Activated naive CD4-positive, alpha-beta T cell treated with anti-CD3 and anti-CD28 coated beads, Interleukin-2, amount 50 U/mL, for 24 hours (primary cell): Measurements from ENCODE around the gene SRSF1.
"Not testable (repeated sequence)": the region's sequence is repeated elsewhere in the genome, so short reads cannot be mapped to it uniquely, and the experiment has no call there.

ENCODE experiments used
- H3K27ac Mint-ChIP-seq: one replicate; pipeline ENCODE4 v1.8.0; 2021; ENCODE audit warnings: mild to moderate bottlenecking, mixed read lengths
- H3K27me3 Mint-ChIP-seq: one replicate; pipeline ENCODE4 v1.8.0; 2021; ENCODE audit warnings: mixed read lengths
- H3K36me3 Mint-ChIP-seq: one replicate; pipeline ENCODE4 v1.8.0; 2021; ENCODE audit warnings: mixed read lengths
- H3K4me1 Mint-ChIP-seq: one replicate; pipeline ENCODE4 v1.8.0; 2021; ENCODE audit warnings: mixed read lengths
- H3K4me3 Mint-ChIP-seq: one replicate; pipeline ENCODE4 v1.8.0; 2021; ENCODE audit warnings: mild to moderate bottlenecking, mixed read lengths
- H3K9me3 Mint-ChIP-seq: one replicate; pipeline ENCODE4 v1.8.0; 2021; ENCODE audit warnings: mixed read lengths

Gene SRSF1

GRCh38 chr17:57965521-57966160 is 41.4 kb downstream of the SRSF1 start:
- no peaks in the 10 kb centered on the region for H3K9me3 Mint-ChIP-seq
- H3K4me1 Mint-ChIP-seq = no peaks in the 10 kb centered on the region
- H3K36me3 Mint-ChIP-seq = no peaks in the 10 kb centered on the region
- no peak overlapping the region for H3K27ac Mint-ChIP-seq
- H3K27me3 Mint-ChIP-seq = no peaks in the 10 kb centered on the region
- no peak overlapping the region for H3K4me3 Mint-ChIP-seq

- H3K27me3 Mint-ChIP-seq = peaks cover 1% of the 10 kb centered on the region
- no peaks in the 10 kb centered on the region for H3K36me3 Mint-ChIP-seq
- no peaks in the 10 kb centered on the region for H3K9me3 Mint-ChIP-seq
- H3K27ac Mint-ChIP-seq = no peak overlapping the region
- H3K4me1 Mint-ChIP-seq = no peaks in the 10 kb centered on the region
- no peak overlapping the region for H3K4me3 Mint-ChIP-seq
Observed at GRCh38 chr17:57963149-57963511, 43.9 kb downstream of the SRSF1 start.

DNA sequence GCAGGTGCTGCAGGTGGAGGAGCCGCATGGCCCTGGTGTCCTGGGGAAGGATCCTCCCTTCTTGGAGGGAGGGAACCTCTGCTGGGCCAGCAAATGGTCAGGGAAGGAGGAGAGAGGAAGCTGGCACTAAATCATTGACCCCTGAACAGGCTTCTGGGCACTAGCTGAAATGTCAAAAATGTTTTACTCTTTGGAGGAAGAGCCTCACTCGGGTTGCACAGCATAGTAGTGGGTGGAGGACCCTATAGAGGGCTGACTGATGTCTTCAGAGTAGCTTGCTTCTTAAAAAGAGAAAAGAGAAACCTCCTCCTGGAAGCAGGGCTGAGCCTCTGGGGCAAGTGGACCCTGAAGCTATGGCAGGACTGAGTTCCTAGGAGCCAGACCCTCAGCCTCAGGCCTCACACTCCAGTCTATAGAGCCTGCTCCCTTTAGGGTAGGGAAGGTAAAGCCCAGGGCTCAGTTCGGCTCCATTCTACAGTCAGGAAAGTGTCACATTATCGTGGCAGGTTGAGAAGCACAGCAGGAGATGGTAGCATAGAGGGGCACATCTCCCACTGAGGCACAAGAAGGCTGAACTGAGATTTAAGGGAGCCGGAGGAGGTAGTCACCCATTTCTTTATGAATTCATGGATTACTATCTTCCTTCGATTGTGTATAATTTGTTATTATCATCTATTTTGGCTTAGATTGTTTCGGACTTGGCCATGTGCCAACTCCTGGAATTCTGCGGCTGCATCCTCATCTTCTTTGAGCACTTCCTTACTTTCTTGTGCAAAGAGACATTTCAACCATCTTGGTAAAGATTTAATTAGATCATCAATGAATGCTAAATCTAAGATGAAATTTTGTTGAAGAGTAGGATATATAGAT is 44.5 kb downstream of the SRSF1 start:
- H3K9me3 Mint-ChIP-seq = no peaks in the 10 kb centered on the region

GRCh38 chr17:57959929-57960328 is 47.1 kb downstream of the SRSF1 start:
- no peak overlapping the region for H3K27ac Mint-ChIP-seq
- H3K27me3 Mint-ChIP-seq = peaks cover 1% of the 10 kb centered on the region
- peaks cover 17% of the 10 kb centered on the region for H3K4me1 Mint-ChIP-seq
- H3K36me3 Mint-ChIP-seq = no peaks in the 10 kb centered on the region
- no peak overlapping the region for H3K4me3 Mint-ChIP-seq
- H3K9me3 Mint-ChIP-seq = no peaks in the 10 kb centered on the region

More for the DNA sequence above, 44.5 kb downstream of the SRSF1 start:
- H3K27me3 Mint-ChIP-seq = peaks cover 1% of the 10 kb centered on the region
- H3K4me1 Mint-ChIP-seq = peaks cover 1% of the 10 kb centered on the region
- no peak overlapping the region for H3K4me3 Mint-ChIP-seq
- H3K27ac Mint-ChIP-seq = no peak overlapping the region
- no peaks in the 10 kb centered on the region for H3K36me3 Mint-ChIP-seq

DNA sequence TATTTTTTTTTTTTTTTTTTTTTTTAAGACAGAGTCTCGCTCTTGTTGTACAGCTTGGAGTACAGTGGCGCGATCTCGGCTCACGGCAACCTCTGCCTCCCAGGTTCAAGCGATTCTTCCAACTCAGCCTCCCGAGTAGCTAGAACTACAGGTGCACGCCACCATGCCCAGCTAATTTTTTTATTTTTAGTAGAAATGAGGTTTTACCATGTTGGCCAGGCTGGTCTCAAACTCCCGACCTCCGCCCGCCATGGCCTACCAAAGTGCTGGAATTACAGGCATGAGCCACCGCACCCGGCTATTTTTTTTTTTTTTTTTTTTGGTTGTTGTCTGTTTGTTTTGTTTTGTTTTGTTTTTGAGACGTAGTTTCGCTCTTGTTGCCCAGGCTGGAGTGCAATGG is 48.7 kb downstream of the SRSF1 start:
- H3K4me3 Mint-ChIP-seq, H3K27me3 Mint-ChIP-seq, H3K9me3 Mint-ChIP-seq, H3K36me3 Mint-ChIP-seq, H3K27ac Mint-ChIP-seq: not testable (repeated sequence)
- peaks cover 22% of the 10 kb centered on the region for H3K4me1 Mint-ChIP-seq

DNA sequence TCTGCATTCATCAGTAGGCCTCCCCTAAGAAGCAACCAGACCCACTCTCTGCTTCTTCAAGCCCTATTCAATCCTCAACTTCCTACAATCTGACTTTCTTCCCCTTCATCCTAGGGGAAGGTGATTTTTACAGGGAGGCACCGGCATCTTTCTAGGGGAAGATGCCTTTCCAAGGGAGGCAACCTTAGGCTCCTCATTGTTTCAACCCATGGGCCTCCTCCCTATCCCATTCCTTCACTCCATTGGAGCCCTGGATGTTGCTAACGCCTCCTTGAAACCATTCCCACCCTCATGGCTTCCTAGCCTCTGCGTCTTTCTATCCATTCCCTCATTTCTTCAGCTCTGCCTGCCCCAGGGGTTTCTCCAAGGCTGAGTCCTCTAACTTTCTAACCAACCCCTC is 49.2 kb downstream of the SRSF1 start:
- Mint-ChIP-seq H3K4me1 (peaks cover 22% of the 10 kb centered on the region), H3K27me3 (peaks cover 5% of the 10 kb centered on the region), H3K4me3 (peak overlapping the region; percentile 8), H3K9me3 (no peaks in the 10 kb centered on the region), H3K27ac (no peak overlapping the region), H3K36me3 (no peaks in the 10 kb centered on the region)

DNA sequence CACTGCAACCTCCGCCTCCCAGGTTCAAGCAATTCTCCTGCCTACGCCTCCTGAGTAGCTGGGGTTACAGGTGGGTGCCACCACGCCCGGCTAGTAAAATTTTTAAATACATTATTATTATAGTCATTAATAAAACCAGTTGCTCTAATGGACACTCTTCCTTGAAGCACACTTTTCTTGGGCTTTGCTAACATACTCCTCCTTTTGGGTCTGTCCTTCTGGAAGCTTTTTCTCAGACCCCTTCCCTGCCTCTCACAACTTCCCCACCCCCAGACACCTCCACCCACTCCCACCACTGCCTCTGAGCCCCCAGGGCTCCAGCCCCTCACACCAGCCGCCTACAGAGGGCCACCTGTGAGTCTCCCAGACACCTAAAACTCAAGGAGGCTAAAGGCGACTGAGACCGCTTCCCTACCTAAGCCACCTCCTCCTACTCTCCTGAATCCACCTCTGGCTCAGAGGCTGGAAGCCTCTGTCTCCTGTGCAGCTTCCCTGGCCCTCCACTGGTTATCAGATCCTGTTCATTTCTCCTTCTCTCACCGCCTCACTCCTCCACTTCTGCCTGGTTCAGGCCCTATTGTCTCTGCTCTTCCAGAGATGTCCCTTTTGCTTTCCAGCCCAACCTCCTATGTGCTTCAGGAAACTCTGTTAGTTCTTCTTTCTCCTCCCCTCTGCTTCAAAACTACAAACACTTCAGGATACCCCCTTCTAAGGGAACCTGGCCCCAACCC is 49.8 kb downstream of the SRSF1 start:
- H3K4me3 Mint-ChIP-seq = peak overlapping the region; percentile 8
- no peak overlapping the region for H3K27ac Mint-ChIP-seq
- peaks cover 22% of the 10 kb centered on the region for H3K4me1 Mint-ChIP-seq
- peaks cover 5% of the 10 kb centered on the region for H3K27me3 Mint-ChIP-seq
- H3K9me3 Mint-ChIP-seq = no peaks in the 10 kb centered on the region
- H3K36me3 Mint-ChIP-seq = no peaks in the 10 kb centered on the region

DNA sequence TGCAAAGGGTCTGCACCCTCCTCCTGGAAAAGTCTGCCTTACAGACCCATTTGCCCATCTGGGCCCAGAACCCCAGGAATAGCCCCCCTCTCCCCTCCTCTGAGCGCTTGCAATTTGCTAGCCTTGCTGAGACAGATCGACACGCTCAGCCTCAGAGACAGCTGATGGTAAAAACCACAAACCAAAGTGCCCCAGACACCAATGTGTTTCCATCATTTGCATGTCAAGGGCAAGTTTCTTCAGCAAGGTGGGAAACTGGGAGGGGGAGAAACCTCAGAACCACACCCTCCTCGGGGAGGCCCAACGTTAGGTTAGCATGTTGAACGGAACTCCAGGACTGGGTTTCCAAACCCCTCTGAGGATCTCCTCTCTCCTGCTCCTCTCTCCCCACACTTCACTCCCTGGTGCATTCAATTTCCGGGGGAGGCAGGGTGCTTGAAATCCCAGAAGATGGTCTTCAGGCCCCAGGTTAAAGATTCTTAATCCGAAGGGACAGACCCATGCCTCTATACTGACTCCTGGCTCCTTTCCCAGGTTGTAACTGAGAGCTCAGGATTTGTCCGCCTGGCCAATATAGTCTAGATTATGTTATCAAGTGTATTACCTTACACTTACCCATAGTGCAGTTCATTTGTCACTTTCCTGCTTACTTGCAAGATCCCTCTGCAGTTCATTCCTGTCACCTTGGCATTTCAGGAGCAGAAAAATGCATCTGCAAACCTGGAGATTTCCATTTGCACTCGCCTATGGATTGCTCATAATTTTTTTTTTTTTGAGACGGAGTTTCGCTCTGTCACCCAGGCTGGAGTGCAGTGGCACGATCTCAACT is 50.5 kb downstream of the SRSF1 start:
- peak overlapping the region; percentile 74 for H3K4me3 Mint-ChIP-seq
- H3K9me3 Mint-ChIP-seq = no peaks in the 10 kb centered on the region
- H3K36me3 Mint-ChIP-seq = no peaks in the 10 kb centered on the region
- peaks cover 22% of the 10 kb centered on the region for H3K4me1 Mint-ChIP-seq
- peaks cover 5% of the 10 kb centered on the region for H3K27me3 Mint-ChIP-seq
- no peak overlapping the region for H3K27ac Mint-ChIP-seq

DNA sequence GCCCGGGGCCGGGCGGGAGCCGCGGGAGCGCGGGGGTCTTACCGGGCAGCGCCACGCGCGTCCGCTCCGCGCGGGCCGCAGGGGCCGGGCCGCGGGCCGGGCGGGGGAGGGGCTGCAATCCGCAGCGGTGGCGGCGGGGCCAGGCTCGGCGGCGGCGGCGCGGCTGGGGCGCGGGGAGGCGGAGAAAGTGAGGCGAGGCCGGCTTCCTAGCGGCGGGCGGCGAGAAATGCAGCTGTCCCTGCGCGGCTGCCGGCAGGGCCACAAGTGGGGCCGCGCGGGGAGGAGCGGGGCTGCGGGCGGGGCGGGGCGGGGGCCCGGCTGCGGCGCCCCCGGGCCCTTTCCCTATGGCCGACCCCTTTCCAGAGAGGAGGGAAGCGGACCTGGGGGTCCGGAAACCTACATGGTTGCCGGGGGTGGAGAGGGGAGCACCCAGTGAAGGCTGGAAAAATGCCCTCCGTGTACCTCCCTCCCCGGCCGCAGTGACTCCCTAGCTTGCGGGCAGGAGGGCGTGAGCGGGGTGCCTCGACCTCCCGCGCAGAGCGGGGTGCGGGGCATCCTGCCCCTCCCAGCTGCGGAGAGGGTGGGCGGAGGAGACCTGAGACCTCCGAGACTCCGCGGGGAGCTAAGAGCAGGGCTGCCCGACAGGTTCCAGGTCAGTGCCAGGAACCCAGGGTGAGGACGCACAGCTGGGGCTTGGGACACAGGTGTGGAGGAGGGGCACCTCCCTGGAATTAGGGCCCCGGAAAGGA is 51.7 kb downstream of the SRSF1 start, which contains the start of gene CUEDC1:
CUEDC1 (minus strand) TSS at position 230 of the 749 bp plus-strand sequence. CDS start 69,848 bp downstream, outside the sequence.
- no peaks in the 10 kb centered on the region for H3K36me3 Mint-ChIP-seq
- H3K9me3 Mint-ChIP-seq = no peaks in the 10 kb centered on the region
- peaks cover 30% of the 10 kb centered on the region for H3K4me1 Mint-ChIP-seq
- peak within 1 kb of the TSS; percentile 78 for H3K4me3 Mint-ChIP-seq
- no peak within 1 kb of the TSS for H3K27ac Mint-ChIP-seq
- H3K27me3 Mint-ChIP-seq = peaks cover 6% of the 10 kb centered on the region

GRCh38 chr17:57954397-57955182 is 52.5 kb downstream of the SRSF1 start:
- peaks cover 6% of the 10 kb centered on the region for H3K27me3 Mint-ChIP-seq
- H3K4me3 Mint-ChIP-seq = peak overlapping the region; percentile 78
- no peak overlapping the region for H3K27ac Mint-ChIP-seq
- H3K36me3 Mint-ChIP-seq = no peaks in the 10 kb centered on the region
- H3K4me1 Mint-ChIP-seq = peaks cover 35% of the 10 kb centered on the region
- no peaks in the 10 kb centered on the region for H3K9me3 Mint-ChIP-seq

- H3K4me1 Mint-ChIP-seq = peaks cover 39% of the 10 kb centered on the region
- H3K4me3 Mint-ChIP-seq = peak overlapping the region; percentile 78
- H3K27me3 Mint-ChIP-seq = peaks cover 5% of the 10 kb centered on the region
- no peaks in the 10 kb centered on the region for H3K36me3 Mint-ChIP-seq
- peak overlapping the region; percentile 24 for H3K27ac Mint-ChIP-seq
- no peaks in the 10 kb centered on the region for H3K9me3 Mint-ChIP-seq
Observed at GRCh38 chr17:57953705-57954396, 53.2 kb downstream of the SRSF1 start.
